ENCODE data around the gene STN1.
"Not testable (repeated sequence)": the region's sequence is repeated elsewhere in the genome, so short reads cannot be mapped to it uniquely, and the experiment has no call there.

Gene STN1

DNA sequence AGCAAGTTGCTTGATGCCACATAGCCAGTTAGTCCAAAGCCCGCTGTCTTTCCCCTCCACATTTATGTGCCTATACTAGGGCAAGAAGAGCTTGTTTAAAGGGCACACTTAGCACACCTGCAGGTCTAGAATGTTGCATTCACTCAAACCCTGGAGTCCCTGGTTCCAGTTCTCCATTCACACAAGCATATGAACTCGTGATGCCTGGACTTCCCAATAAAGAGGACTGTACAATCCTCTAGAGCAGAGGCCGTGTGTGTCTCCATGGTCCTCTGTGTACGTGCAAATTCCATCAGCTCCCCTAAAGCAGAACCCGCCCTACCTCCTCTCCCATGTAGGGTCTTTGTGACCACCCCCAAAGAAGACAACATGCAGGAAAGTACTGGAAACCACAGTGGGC lies 59.6 kb downstream of the STN1 start:
- no peak for DNase-seq

DNA sequence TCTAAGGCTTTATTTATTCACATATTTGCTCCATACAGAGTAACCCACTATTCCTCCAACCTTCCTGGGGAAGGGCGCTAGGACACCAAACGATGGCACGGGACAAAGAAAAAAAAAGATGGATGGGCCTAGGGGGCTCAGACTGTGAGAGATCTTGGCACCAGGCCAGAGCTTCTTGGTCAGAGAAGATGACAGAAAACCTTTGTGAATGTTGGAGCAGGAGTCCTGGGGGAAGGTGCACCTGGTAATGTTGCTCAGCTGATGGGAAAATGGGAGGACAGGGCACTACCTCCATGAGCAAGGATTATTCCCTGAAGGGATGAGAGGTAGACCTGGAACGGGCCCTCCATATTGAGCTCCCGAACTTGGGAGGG lies 61.2 kb downstream of the STN1 start:
- DNase-seq: no peak

DNA sequence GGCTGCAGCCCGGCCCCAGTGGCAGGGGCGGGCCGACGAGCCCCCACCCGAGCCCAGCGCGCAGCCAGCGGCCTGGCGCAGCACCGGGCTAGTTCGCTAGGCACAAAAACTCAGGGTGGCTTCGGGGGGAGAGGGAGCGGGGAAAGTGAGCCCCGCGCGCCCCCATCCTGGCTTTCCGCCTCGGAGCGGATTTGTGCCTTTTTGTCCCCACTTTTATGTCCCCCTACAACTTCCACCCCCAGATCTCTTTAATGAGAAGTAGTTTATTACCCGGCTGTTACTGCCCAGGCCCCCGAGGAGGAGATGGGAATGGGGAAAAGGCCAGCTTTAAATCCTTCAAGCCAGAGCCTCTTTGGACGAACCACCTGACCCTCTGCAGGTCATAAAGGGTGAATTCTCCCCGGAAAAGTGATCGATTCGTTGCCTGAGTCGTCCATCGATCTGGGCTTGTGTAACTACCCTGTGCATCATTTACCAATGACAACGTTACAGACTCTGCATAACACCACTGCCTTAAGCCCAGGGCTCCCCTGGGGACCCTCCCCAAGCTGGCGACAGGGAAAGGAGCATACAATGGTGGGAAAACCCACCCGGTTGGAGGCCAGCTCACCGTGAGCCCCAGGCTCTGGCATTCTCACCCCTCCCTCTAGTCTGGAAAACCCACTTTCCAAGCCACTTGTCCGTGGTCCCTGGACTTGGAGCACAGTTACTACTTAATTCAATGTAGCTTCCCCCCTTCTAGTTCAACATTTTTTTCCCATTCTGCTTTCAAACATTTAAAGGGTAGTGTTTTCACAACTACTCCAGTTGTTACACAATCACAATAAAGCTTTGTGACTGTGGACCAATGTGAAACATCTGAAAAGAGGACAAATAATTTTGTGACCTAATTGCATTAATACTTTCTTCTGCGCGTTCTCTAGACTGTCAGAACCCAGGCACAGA lies 61.9 kb downstream of the STN1 start:
- no peak for DNase-seq

DNA sequence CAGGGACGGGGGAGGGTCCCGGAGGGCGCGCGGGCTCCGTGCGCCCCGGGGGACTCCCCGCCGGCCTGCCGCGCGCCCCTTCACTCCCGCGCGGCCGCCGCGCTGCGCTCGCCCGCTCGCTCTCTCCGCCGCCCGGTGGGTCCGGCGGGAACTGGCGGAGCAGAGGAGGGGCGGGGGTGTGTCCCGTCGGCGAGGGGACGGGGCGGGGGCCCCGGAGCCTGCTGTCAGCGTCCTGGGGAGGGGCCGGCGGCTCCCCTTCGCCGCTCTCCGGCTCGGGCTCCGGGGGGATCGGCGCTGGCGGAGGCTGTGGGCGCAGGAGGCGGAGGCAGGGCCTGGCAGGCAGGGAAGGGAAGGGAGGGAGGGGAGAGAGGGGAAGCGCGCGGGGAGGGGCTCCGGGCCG lies 62.6 kb downstream of the STN1 start, which contains the start of gene SH3PXD2A:
SH3PXD2A (minus strand) TSS at position 153 of the 400 bp plus-strand sequence. CDS start 310 bp downstream, outside the sequence.
- peak; percentile 16 for DNase-seq

DNA sequence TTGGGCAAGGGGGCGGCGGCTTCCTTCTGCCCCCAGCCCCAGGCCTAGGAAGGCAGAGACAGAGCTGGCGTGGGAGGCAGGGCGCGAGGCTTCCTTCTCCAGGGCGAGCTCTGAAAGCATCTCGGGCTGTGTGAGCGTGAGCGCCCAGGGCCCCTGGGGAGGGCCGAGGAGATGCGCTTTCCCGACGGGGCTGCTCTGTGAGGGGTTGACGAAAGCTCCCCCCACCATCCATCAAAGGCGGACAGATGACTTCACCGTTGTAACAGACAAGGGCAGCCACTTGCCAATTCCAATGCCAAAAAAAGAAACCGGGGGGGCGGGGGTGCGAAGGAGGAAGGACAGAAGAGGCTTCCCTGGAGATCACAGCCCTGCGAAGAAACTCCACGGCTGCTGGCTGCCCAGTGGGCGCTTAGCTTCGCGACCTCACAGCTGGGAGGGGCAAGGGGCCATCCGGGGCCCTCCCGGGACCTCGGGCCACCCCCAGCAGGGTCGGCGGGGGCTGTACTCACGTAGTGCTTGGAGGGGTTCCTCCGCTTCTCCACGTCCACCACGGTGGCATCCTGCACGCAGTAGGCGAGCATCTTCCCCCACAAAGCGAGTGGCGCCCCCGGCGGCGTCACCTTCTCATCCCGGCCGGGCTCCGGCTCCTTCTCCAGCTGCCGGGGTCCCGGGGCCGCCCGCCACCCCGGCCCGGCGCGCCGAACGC lies 63.1 kb downstream of the STN1 start:
- DNase-seq: no peak

DNA sequence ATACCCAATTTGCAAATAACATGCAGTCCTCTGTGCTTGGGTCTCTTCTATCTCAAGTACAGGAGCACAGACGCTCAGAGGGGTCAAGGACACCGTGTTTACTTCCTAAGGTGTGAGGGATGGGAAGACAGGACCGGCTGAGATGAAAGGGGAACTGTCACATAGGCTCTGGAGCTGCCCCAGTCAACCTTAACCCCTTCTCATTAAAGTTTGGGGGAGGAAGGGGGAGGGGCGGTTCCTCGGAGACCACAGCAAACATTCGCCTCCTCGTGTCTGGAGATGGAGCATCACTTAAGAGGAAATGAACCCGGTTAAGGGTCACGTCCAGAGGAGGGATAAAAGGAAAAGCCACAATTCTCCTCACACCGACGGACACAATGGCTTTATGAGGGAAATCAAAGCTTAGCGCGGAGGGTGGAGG lies 63.7 kb downstream of the STN1 start:
- DNase-seq: no peak

DNA sequence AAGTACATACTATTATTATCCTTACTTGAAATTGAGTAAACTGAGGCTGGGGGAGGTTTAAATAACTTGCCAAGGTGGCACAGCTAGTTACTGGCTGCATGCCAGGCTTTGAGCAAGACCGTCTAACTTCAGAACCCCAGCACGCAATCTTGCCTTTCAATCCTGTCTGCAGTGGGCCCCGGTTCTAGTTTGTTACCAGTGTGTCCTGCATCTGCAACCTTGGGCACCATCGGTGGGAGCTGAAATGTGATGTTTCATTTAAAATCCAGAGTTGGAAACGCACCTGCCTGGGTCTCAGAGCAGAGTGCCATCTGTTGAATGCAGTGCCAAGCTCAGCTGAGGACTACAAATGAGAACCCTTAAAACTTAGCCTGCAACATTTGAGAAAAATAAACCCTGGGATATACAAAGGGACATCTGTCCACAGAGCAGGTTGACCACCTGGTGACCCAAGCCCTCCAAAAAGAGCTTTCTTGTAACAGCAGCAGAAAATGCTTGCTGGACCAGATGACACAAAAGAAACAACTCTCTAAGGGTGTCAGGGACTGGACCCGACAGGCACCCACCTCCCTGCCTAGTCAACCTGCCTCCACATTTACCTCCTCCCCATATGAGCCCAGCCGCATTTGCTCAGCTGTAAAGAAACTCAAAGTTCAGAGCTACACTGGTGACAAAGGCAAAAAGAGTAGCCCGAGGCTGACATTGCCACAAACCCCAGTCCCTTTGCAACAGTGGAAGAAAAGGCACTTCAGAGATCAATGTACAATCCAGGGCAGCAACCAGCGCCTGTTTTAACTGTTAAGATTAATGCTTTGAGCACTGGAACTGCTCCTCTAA lies 64.3 kb downstream of the STN1 start:
- DNase-seq: no peak

DNA sequence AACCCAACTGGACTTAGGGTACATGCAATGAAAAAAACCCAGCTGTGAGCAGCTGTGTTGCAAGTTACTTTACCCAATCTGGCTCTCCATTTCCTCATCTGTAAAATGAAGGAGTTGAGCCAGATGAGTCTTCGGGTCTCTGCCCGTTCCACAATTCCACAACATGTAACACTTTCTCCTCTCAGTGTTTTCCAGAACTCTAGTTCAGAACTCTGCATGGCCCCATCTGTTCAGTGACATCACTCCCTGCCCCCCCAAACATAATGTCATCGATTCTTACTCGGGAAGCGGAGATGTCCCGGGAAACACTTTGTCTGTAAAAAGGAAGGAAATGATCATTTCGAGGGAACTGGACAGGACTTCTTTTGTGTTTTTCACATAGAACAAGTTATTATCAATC lies 65.1 kb downstream of the STN1 start:
- DNase-seq: no peak

DNA sequence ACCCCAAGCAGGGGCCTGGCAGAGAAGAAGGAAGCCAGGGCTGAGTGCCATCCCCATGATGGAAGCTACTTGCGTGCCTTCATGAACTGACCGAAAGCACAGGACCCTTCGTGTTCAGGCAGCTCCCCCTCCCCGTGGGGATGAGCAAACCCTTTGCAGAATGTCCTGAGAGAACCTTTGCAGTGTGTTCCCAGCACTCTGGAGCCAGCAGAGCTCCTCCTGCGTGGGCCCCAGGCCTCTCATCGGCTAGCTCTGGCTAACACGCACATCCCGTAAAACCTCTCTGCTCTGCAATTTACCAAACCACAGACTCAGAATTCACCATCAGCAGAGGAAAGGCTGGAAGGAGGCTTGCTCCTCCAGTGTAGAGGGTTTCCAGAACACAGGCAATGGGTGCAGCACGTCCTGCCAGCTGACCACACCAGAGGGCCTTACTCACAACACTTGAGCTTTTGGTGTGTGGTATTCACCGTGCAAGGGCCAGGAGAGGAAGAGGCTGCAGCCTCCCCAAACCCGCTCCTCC lies 65.7 kb downstream of the STN1 start:
- DNase-seq: no peak

DNA sequence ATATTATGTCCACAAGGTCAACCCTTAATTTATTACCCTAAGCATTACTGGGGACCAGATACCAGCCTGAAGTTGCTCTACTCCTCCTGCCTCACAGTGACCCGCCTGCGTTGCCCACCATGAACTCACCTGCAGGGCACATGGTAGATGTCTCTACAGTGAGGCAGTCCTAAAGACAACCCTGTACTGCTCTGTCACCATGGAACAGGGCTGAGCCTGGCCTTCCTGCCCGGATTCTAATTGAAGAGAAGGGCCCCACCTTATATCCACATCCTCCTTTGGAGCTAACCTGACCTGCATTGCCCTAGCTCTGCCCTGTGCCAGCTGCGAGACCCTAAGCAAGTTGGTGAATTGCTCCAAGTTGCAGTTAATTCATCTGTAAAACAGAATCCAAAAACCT lies 66.7 kb downstream of the STN1 start:
- no peak for DNase-seq

DNA sequence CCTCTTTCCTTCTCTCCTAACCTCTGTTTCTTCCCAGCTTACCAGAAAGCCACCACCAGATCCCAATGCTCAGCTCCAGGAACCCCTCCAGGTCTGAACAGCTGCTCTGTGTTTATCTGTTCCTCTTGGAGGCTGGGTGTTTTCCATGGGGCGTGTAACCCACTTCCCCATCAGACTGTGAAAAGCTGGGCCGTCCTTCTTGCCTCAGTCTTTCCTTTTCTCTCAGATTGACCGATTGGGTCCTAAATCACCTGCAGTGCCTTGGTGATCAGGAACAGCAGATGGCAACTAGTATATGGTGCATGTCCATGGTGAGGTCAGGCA lies 67.5 kb downstream of the STN1 start:
- no peak for DNase-seq

DNA sequence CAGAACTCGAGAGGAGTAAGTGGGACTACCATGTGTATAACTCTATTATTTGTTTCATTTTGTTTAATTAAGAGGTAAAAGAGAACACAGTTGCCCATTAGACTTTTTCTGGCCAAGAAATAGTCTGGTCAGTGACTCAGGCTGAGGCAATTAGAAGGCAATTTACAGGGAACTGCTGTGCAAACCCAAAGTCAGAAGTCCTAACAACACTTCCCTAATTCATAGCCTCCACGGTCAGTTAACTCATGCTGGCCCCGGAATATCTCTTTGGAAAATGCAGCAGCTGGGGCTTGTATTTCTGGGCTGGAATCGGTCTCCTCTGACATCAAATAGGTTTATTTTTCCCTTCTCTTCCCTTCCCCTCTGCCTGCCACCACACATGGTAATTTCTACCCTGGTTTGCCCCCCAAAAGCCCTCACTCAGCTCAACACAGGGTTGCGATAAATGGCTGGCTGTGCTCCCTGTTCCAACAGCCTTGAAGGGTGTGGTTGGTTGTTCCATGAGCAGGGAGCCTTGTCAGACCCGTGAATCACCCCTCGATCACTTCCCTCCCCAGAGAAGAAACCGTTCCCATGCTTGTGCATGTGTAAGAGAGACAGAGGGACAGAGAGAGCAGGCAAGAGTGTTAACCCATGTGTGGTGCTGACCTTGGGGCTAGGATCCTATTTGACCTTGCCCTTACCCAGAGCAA lies 68.0 kb downstream of the STN1 start:
- DNase-seq: no peak

DNA sequence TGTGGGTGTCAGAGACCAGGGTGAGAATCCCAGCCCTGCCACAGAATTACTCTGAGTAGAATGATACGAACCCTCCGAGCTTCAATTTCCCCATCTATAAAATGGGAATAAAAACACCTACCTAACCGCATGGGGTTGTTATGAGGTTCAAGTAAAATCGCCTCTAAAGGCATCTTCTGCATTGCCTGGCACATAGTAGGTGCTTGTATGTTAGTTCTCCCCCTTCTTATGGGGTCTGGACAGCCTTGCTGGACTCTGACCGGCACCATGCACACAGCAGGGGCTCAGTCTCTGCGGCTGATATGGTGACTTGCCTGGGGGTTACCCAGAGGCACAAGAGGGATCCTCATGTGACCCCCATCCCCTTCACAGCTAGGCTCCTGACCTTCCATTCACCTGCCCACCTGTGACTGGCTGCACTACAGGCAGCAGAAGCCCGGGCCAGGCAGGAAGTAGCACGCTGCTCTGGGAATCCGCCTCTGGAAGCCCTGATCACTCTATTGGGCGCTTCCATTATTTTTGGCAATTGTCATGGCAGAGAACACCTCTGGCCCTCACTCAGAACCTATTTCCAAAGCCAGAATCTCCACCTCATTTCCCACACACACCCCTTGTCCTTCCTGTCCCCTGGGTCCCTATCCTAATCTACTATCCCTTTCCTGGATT lies 68.6 kb downstream of the STN1 start:
- no peak for DNase-seq

DNA sequence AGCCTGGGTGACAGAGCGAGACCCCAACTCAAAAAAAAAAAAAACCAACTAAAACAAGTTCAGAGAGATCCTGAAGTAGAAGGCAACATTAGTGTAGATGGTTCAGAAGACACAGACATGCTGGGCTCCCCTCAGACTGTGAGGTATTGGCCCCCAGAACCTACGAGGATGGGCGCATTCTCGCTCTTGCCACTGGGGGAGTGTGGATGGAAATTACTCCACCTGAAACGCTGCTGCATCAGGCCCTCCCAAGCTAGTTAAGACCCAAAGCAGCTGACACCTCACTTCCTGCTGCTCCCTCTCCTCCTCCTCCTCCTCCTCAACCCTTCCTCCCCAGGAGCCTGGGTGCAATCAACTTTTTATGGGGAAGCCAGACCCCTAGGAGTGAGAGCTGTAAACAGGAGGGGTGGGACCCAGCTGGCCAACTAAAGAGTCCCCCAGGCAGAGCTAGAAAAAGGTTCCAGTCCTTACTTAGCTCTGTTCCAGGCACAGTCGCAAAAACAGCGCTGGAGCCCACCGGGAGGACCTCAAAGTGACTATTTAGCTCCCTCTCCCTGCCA lies 70.0 kb downstream of the STN1 start:
- DNase-seq: no peak

DNA sequence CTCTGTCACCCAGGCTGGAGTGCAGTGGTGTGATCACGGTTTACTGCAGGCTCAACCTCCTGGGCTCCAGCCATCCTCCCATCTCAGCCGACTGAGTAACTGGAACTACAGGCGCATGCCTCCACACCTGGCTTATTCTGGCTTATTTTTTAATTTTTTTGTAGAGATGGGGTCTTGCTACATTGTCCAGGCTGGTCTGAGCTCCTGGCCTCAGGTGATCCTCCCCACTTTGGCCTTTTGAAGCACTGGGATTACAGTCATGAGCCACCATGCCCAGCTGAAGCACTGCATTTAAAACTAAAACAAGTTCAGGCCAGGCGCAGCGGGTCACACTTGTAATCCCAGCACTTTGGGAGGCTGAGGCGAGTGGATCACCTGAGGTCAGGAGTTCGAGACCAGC lies 70.6 kb downstream of the STN1 start:
- no peak for DNase-seq

DNA sequence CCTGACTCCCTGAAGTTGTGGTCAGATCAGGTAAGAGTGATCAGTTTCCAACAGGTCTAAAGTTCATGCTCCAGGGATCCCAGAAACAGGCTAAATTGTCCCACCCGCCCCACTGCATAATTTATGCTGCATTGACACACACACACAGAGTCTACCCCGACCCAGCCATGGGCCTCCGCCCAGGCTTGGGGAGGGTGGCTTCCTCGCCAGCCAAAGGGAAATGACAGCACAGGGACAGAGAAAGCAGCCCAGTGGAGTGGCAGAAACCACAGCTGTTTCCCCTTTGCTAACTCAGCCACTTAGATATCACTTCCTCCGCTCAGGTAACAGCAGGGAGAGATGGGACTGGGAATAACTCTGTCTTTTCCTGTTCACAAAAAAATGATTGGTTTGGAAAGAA lies 72.0 kb downstream of the STN1 start:
- peak; percentile 45 for DNase-seq

DNA sequence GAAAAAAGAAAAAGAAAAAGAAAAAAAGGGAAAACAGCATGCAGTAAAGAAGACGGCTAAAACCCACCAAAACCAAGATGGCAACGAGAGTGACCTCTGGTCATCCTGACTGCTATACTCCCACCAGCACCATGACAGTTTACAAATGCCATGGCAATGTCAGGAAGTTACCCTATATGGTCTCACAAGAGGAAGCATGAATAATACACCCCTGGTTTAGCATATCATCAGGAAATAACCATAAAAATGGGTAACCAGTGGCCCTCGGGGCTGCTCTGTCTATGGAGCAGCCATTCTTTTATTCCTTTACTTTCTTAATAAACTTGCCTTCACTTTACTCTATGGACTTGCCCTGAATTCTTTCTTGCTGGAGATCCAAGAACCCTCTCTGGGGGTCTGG lies 72.6 kb downstream of the STN1 start:
- not testable (repeated sequence) for DNase-seq

DNA sequence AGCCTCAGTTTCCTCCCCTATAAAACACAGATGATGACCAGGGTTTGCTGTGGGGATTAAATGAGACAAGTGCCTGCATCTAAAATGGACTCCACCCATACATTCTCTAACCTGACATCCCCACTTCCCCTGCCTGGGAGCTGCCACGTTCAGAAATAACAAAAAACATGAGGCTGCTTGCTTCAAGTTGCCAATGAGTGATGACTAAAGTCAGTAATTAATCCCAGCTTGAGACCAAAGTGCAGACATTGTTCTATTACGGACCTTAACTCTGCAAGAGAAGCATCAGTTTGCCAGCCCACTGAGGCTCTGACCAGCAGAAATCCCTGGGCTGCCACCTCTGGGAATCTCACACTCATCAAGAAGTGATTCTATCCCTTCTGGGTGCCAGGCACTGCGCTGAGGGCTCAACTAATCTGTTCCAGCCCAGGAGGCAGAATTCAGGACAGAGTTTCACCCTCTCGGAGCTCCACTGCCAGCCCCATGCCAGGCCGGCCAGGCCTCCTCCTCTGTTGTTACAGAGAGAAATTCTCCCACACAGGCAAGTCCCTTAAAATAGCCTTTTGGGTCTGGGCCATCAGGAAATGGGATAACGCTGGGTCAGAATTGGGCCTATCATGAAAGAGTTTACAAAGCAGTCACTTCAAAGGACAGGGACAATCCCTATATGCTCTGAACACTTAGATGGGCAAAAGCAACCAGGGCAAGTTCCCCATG lies 74.0 kb downstream of the STN1 start:
- no peak for DNase-seq

DNA sequence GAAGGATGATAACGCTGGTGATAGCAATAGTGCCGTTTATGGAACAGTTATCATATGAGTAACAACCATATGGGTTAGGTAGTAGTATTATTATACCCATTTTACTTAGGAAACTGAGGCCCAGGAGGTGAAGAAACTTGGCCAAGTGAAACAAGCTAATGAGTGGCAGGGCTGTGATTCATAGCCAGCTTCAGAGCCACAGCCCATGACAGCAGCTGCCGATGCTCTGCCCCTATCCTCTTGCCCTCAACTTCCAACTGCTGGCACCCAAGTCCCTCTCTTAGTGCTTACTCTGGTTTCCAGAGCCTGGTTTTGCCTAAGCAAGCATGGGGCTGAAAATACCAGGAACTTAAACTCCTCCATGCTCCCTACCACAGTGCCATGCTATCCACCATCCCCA lies 74.9 kb downstream of the STN1 start:
- DNase-seq: no peak

DNA sequence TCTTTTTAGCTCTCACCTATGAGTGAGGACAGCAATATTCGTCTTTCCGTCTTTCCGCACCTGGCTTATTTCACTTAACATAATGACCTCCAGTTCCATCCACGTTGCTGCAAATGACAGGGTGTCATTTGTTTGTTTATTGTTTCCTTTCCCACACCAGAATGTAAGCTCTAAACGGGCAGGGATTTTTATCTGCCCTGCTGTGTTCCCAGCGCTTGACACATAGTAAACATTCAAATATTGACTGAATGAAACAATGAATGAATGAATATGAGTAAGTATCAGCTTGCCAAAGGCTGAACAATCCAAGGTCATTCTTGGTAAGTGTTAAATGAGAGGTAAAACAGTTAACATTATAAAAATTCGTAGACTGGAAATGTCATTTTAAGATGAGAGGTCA lies 75.4 kb downstream of the STN1 start:
- no peak for DNase-seq

DNA sequence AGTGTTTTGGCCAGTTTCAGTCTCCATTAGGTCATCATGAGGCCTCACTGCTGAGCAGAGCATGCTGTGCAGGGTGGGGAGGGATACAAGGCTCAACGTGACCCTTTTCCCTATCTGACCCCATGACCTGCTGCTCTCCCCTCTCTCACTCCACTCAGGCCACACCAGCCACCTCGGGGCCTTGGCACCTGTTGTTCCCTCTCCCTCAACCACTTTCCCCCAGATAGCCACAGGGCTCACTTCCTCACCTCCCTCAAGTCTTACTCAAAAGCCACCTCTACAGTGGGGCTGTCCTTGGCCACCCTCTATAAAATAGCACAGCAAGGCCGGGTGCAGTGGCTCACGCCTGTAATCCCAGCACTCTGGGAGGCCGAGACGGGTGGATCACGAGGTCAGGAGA lies 76.5 kb downstream of the STN1 start:
- no peak for DNase-seq

Data from CD4-positive, alpha-beta T cell treated with Interleukin-21 for 1 hour (primary cell).